Measurements from ENCODE around the gene FBXO42.
A peak's percentile ranks its signal among the peaks of the same experiment; 100 is the strongest.

FBXO42 gene

GRCh38 chr1:16326833-16327404 is 25.4 kb downstream of the FBXO42 start:
- no peak for DNase-seq (ENCODE audit: low read depth)
- TF ChIP-seq, protein P1, sequence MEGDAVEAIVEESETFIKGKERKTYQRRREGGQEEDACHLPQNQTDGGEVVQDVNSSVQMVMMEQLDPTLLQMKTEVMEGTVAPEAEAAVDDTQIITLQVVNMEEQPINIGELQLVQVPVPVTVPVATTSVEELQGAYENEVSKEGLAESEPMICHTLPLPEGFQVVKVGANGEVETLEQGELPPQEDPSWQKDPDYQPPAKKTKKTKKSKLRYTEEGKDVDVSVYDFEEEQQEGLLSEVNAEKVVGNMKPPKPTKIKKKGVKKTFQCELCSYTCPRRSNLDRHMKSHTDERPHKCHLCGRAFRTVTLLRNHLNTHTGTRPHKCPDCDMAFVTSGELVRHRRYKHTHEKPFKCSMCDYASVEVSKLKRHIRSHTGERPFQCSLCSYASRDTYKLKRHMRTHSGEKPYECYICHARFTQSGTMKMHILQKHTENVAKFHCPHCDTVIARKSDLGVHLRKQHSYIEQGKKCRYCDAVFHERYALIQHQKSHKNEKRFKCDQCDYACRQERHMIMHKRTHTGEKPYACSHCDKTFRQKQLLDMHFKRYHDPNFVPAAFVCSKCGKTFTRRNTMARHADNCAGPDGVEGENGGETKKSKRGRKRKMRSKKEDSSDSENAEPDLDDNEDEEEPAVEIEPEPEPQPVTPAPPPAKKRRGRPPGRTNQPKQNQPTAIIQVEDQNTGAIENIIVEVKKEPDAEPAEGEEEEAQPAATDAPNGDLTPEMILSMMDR (IDR thresholded peaks at IDR 0.05; ENCODE audit: low read depth, low read length, missing control alignments), result no peak
- in situ Hi-C loops (cut with HindIII; ENCODE audit: low sequenced_read_pairs), result no loop called here
- no peak overlapping the region for H3K4me3 ChIP-seq (ENCODE audit: low read depth, low read length)

GRCh38 chr1:16324456-16324890 is 27.8 kb downstream of the FBXO42 start:
- peak; percentile 85 for DNase-seq (ENCODE audit: low read depth)
- in situ Hi-C loops (cut with HindIII; ENCODE audit: low sequenced_read_pairs), result no loop called here
- TF ChIP-seq, protein P1 (IDR thresholded peaks at IDR 0.05; ENCODE audit: low read depth, low read length, missing control alignments), result no peak

DNA sequence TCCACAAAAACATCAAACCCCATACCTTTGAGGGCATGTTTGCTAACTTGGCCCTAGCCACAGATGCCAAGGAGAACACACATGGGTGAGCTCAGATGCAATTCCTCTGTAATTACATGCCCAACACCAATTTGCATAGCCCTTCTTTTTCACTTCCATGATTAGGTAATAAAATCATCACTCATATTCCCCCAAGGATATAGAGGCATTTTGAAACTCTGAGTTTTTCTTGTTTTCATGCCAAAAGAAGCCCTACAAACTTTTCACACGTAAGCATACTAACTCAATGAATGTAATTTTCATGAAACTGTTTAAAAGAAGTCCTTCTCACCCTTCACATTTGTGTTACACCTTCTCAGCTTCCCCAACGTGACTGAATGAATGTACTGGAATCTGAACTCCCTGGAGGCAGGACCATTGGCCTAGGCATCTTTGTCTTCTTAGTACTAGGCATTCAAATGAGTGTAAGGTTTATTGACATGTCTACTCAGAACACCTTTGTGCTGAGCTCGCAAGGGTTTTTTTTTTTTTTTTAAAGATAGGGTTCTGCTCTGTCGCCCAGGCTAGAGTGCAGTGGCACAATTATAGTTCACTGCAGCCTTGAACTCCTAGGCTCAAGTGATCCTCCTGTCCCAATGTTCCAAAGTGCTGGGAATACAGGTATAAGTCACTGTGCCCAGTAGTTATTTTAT is 31.0 kb downstream of the FBXO42 start:
- H3K4me3 ChIP-seq (ENCODE audit: low read depth, low read length), result no peak overlapping the region
- TF ChIP-seq, protein P1 (IDR thresholded peaks at IDR 0.05; ENCODE audit: low read depth, low read length, missing control alignments), result no peak
- in situ Hi-C loops (cut with HindIII; ENCODE audit: low sequenced_read_pairs), result no loop called here
- DNase-seq (ENCODE audit: low read depth), result no peak

More at GRCh38 chr1:16324456-16324890, 27.8 kb downstream of the FBXO42 start:
- H3K4me3 ChIP-seq (ENCODE audit: low read depth, low read length), result no peak overlapping the region

- DNase-seq (ENCODE audit: low read depth), result no peak
- TF ChIP-seq, protein P1 (IDR thresholded peaks at IDR 0.05; ENCODE audit: low read depth, low read length, missing control alignments), result no peak
- in situ Hi-C loops (cut with HindIII; ENCODE audit: low sequenced_read_pairs), result no loop called here
- H3K4me3 ChIP-seq (ENCODE audit: low read depth, low read length), result no peak overlapping the region
Measured at GRCh38 chr1:16318555-16318954, 33.7 kb downstream of the FBXO42 start.

- in situ Hi-C loops (cut with HindIII; ENCODE audit: low sequenced_read_pairs), result no loop called here
- no peak overlapping the region for H3K4me3 ChIP-seq (ENCODE audit: low read depth, low read length)
- DNase-seq (ENCODE audit: low read depth), result no peak
- TF ChIP-seq, protein P1 (IDR thresholded peaks at IDR 0.05; ENCODE audit: low read depth, low read length, missing control alignments), result no peak
Measured at GRCh38 chr1:16315437-16315836, 36.8 kb downstream of the FBXO42 start.

- TF ChIP-seq, protein P1 (IDR thresholded peaks at IDR 0.05; ENCODE audit: low read depth, low read length, missing control alignments), result no peak
- no peak overlapping the region for H3K4me3 ChIP-seq (ENCODE audit: low read depth, low read length)
- in situ Hi-C loops (cut with HindIII; ENCODE audit: low sequenced_read_pairs), result no loop called here
- DNase-seq (ENCODE audit: low read depth), result no peak
Measured at GRCh38 chr1:16307222-16307621, 45.1 kb downstream of the FBXO42 start.
